BLaER1 (cell line): Measurements from ENCODE around the gene SP100.

Experiments
- H3K27ac ChIP-seq: shearing (Covaris generic); formaldehyde crosslinking; 2 replicates; pipeline ENCODE4 v1.8.1; 2022
- H3K27me3 ChIP-seq: shearing (Covaris generic); formaldehyde crosslinking; 2 replicates; pipeline ENCODE4 v1.8.1; 2022
- H3K36me3 ChIP-seq: shearing (Covaris generic); formaldehyde crosslinking; 2 replicates; pipeline ENCODE4 v1.8.1; 2022
- H3K4me1 ChIP-seq: shearing (Covaris generic); formaldehyde crosslinking; 2 replicates; pipeline ENCODE4 v1.8.1; 2022
- H3K4me2 ChIP-seq: shearing (Covaris generic); formaldehyde crosslinking; 2 replicates; pipeline ENCODE4 v1.8.1; 2022
- H3K4me3 ChIP-seq: shearing (Covaris generic); formaldehyde crosslinking; 2 replicates; pipeline ENCODE4 v1.8.1; 2022
- H3K9ac ChIP-seq: shearing (Covaris generic); formaldehyde crosslinking; 2 replicates; pipeline ENCODE4 v1.8.1; 2022
- H3K9me3 ChIP-seq: shearing (Covaris generic); formaldehyde crosslinking; 2 replicates; pipeline ENCODE4 v1.8.1; 2022
- H4K20me1 ChIP-seq: shearing (Covaris generic); formaldehyde crosslinking; 2 replicates; pipeline ENCODE4 v1.8.1; 2022
- Cebpa-rat ChIP-seq: shearing (Covaris generic); IDR thresholded peaks from 2 replicates; pipeline ENCODE4 v1.8.1; 2022

Gene SP100

GRCh38 chr2:230525682-230526081 lies 109.7 kb downstream of the SP100 start:
- no peaks in the 10 kb centered on the region for H4K20me1 ChIP-seq
- H3K9ac ChIP-seq = no peak overlapping the region
- H3K4me3 ChIP-seq = no peak overlapping the region
- peaks cover 80% of the 10 kb centered on the region for H3K9me3 ChIP-seq
- H3K27ac ChIP-seq = no peak overlapping the region
- no peak overlapping the region for H3K4me2 ChIP-seq
- H3K27me3 ChIP-seq = no peaks in the 10 kb centered on the region
- no peak for TF ChIP-seq Cebpa-rat
- no peaks in the 10 kb centered on the region for H3K4me1 ChIP-seq
- H3K36me3 ChIP-seq = peaks cover 23% of the 10 kb centered on the region

- H3K4me2 ChIP-seq = no peak overlapping the region
- H3K27ac ChIP-seq = no peak overlapping the region
- H4K20me1 ChIP-seq = no peaks in the 10 kb centered on the region
- H3K27me3 ChIP-seq = no peaks in the 10 kb centered on the region
- no peak overlapping the region for H3K4me3 ChIP-seq
- H3K4me1 ChIP-seq = no peaks in the 10 kb centered on the region
- TF ChIP-seq Cebpa-rat = no peak
- no peaks in the 10 kb centered on the region for H3K9me3 ChIP-seq
- no peaks in the 10 kb centered on the region; the same call in 1 of the 2 replicates for H3K36me3 ChIP-seq
- H3K9ac ChIP-seq = no peak overlapping the region
These were observed 121.6 kb downstream of the SP100 start for GRCh38 chr2:230537531-230537976.

GRCh38 chr2:230540332-230540731 lies 124.3 kb downstream of the SP100 start:
- Histone ChIP-seq H3K4me2 (no peak overlapping the region), H3K4me1 (no peaks in the 10 kb centered on the region), H4K20me1 (no peaks in the 10 kb centered on the region), H3K27ac (no peak overlapping the region), H3K4me3 (no peak overlapping the region), H3K27me3 (no peaks in the 10 kb centered on the region), H3K36me3 (peaks cover 7% of the 10 kb centered on the region), H3K9ac (no peak overlapping the region), H3K9me3 (0 out of 2 replicates have a peak, but pooled peaks cover 5% of the 10 kb centered on the region)
- TF ChIP-seq Cebpa-rat = no peak

- H3K27me3 ChIP-seq = no peaks in the 10 kb centered on the region
- TF ChIP-seq Cebpa-rat = no peak
- H4K20me1 ChIP-seq = no peaks in the 10 kb centered on the region
- H3K9ac ChIP-seq = no peak overlapping the region
- no peak overlapping the region for H3K27ac ChIP-seq
- H3K9me3 ChIP-seq = 0 out of 2 replicates have a peak, but pooled peaks cover 5% of the 10 kb centered on the region
- no peak overlapping the region for H3K4me2 ChIP-seq
- H3K36me3 ChIP-seq = peaks cover 7% of the 10 kb centered on the region
- H3K4me3 ChIP-seq = no peak overlapping the region
- H3K4me1 ChIP-seq = no peaks in the 10 kb centered on the region
These were observed 126.0 kb downstream of the SP100 start for GRCh38 chr2:230541934-230542380.

GRCh38 chr2:230542751-230543150 lies 126.8 kb downstream of the SP100 start:
- no peak overlapping the region for H3K4me2 ChIP-seq
- H4K20me1 ChIP-seq = no peaks in the 10 kb centered on the region
- TF ChIP-seq Cebpa-rat = no peak
- no peaks in the 10 kb centered on the region for H3K4me1 ChIP-seq
- no peaks in the 10 kb centered on the region for H3K27me3 ChIP-seq
- H3K9ac ChIP-seq = no peak overlapping the region
- no peak overlapping the region for H3K27ac ChIP-seq
- 0 out of 2 replicates have a peak, but pooled peaks cover 5% of the 10 kb centered on the region for H3K9me3 ChIP-seq
- no peak overlapping the region for H3K4me3 ChIP-seq
- H3K36me3 ChIP-seq = peaks cover 7% of the 10 kb centered on the region

GRCh38 chr2:230552181-230552580 lies 136.2 kb downstream of the SP100 start:
- Histone ChIP-seq H3K27ac (no peak overlapping the region), H3K4me3 (no peak overlapping the region), H3K4me1 (no peaks in the 10 kb centered on the region), H3K9me3 (peaks cover 13% of the 10 kb centered on the region), H3K9ac (no peak overlapping the region), H3K36me3 (no peaks in the 10 kb centered on the region), H3K27me3 (no peaks in the 10 kb centered on the region), H3K4me2 (no peak overlapping the region), H4K20me1 (no peaks in the 10 kb centered on the region)
- no peak for TF ChIP-seq Cebpa-rat

- Histone ChIP-seq H3K9ac (no peak overlapping the region), H3K27me3 (no peaks in the 10 kb centered on the region), H3K4me3 (no peak overlapping the region), H3K36me3 (no peaks in the 10 kb centered on the region), H3K4me2 (no peak overlapping the region), H4K20me1 (no peaks in the 10 kb centered on the region), H3K9me3 (peaks cover 13% of the 10 kb centered on the region), H3K4me1 (no peaks in the 10 kb centered on the region), H3K27ac (no peak overlapping the region)
- no peak for TF ChIP-seq Cebpa-rat
These were observed 141.1 kb downstream of the SP100 start for GRCh38 chr2:230557065-230557464.

GRCh38 chr2:230564805-230565779 lies 149.1 kb downstream of the SP100 start:
- Histone ChIP-seq H3K27me3 (no peaks in the 10 kb centered on the region), H4K20me1 (no peaks in the 10 kb centered on the region), H3K4me1 (peaks cover 11% of the 10 kb centered on the region), H3K9me3 (peaks cover 13% of the 10 kb centered on the region), H3K27ac (peak overlapping the region; percentile 61), H3K36me3 (no peaks in the 10 kb centered on the region), H3K4me3 (no peak overlapping the region), H3K9ac (no peak overlapping the region), H3K4me2 (peak overlapping the region; percentile 54)
- TF ChIP-seq Cebpa-rat = no peak

- Histone ChIP-seq H4K20me1 (no peaks in the 10 kb centered on the region), H3K27ac (no peak overlapping the region), H3K9ac (no peak overlapping the region), H3K4me1 (peaks cover 11% of the 10 kb centered on the region), H3K36me3 (no peaks in the 10 kb centered on the region), H3K4me3 (no peak overlapping the region), H3K27me3 (no peaks in the 10 kb centered on the region), H3K4me2 (no peak overlapping the region), H3K9me3 (peaks cover 27% of the 10 kb centered on the region)
- TF ChIP-seq Cebpa-rat = no peak
These were observed 153.3 kb downstream of the SP100 start for GRCh38 chr2:230569298-230569697.

- Histone ChIP-seq H3K4me1 (no peaks in the 10 kb centered on the region), H3K9ac (no peak overlapping the region), H3K27ac (no peak overlapping the region), H3K27me3 (no peaks in the 10 kb centered on the region), H3K4me3 (no peak overlapping the region), H3K36me3 (no peaks in the 10 kb centered on the region), H3K4me2 (no peak overlapping the region), H3K9me3 (peaks cover 33% of the 10 kb centered on the region), H4K20me1 (no peaks in the 10 kb centered on the region)
- TF ChIP-seq Cebpa-rat = no peak
These were observed 155.0 kb downstream of the SP100 start for GRCh38 chr2:230570987-230571386.
